HepG2 (cell line): Measurements from ENCODE around the gene MYADML2. TPM values are rescaled to one million over a fixed set of nuclear protein-coding genes. Genes with fewer than 3 reads are reported as not detected.

Source experiments
- GLI4 ChIP-seq: sonication (generic); formaldehyde crosslinking; IDR thresholded peaks from 2 replicates; pipeline ENCODE4 v1.5.1; 2020; ENCODE audit warnings: missing genetic modification reagents, mild to moderate bottlenecking, moderate library complexity, borderline replicate concordance
- HNRNPL ChIP-seq: fragments of 200-400 bp; formaldehyde crosslinking; IDR thresholded peaks from 2 replicates; pipeline ENCODE4 v1.6.1; 2017; ENCODE audit warnings: mild to moderate bottlenecking, low read depth, low read length
- JUND ChIP-seq: sonication (generic); formaldehyde crosslinking; IDR thresholded peaks from 2 replicates; pipeline ENCODE4 v1.8.0; 2022; ENCODE audit warnings: mild to moderate bottlenecking, missing genetic modification reagents
- KLF6 ChIP-seq: IDR thresholded peaks from 2 replicates; pipeline ENCODE4 v1.8.0; 2016; ENCODE audit warnings: missing biosample characterization, missing genetic modification reagents
- MBNL3 ChIP-seq: fragments of 250-450 bp; sonication (Bioruptor Pico); conservative IDR thresholded peaks from 2 replicates; pipeline ENCODE4 v1.8.0; 2022; ENCODE audit warnings: mild to moderate bottlenecking, inconsistent platforms
- NFE2L1 ChIP-seq: sonication (generic); formaldehyde crosslinking; IDR thresholded peaks from 2 replicates; pipeline ENCODE4 v1.4.0; 2020; ENCODE audit warnings: missing genetic modification reagents, mild to moderate bottlenecking, borderline replicate concordance
- RARG ChIP-seq: sonication (generic); formaldehyde crosslinking; IDR thresholded peaks from 2 replicates; pipeline ENCODE4 v1.4.0; 2020; ENCODE audit warnings: low read depth, mild to moderate bottlenecking, missing genetic modification reagents
- RFX5 ChIP-seq: IDR thresholded peaks from 2 replicates; pipeline ENCODE4 v1.6.1; 2011; ENCODE audit warnings: low read depth, low read length, improper control_type of control experiment
- SNAPC2 ChIP-seq: sonication (generic); formaldehyde crosslinking; IDR thresholded peaks from 2 replicates; pipeline ENCODE4 v1.8.1; 2022; ENCODE audit warnings: mild to moderate bottlenecking, missing genetic modification reagents
- TGIF2 ChIP-seq: IDR thresholded peaks from 2 replicates; pipeline ENCODE4 v1.6.1; 2016; ENCODE audit warnings: control low read depth, missing compliant biosample characterization
- ZNF350 ChIP-seq: sonication (generic); formaldehyde crosslinking; IDR thresholded peaks from 2 replicates; pipeline ENCODE4 v1.4.0; 2020; ENCODE audit warnings: mild to moderate bottlenecking, low read depth, missing genetic modification reagents, borderline replicate concordance
- ZNF530 ChIP-seq: sonication (generic); formaldehyde crosslinking; IDR thresholded peaks from 2 replicates; pipeline ENCODE4 v1.5.0; 2020; ENCODE audit warnings: low read depth, mild to moderate bottlenecking, missing genetic modification reagents
- ZNF792 ChIP-seq: IDR thresholded peaks from 2 replicates; pipeline ENCODE4 v1.6.1; 2016
- polyA plus RNA-seq, 8 experiments: library from polyadenylated mRNA; depleted of rRNA in 3 of 8; stranded (reverse) in 7 of 8; unstranded in 1 of 8; fragments of >200 nt; fragmentation: Illumina TruSeq in 4 of 8; extraction: Trizol in 4 of 8; gene quantifications; 2 replicates each; pipeline versions ENCODE4 v1.2.1 to v1.2.3, GENCODE V29; 2011 to 2016; ENCODE audit warnings: low read depth in 4 of 8, missing spikeins in 1 of 8, mixed read lengths in 1 of 8; ENCODE audit not compliant: insufficient read depth in 1 of 8
- total RNA-seq, 5 experiments: library from RNA; depleted of rRNA; stranded (reverse); fragments of >200 nt; fragmentation: Illumina TruSeq; extraction: Trizol; gene quantifications; 2 replicates each; pipeline ENCODE4 v1.2.3, GENCODE V29; 2016; ENCODE audit warnings: low read depth in 1 of 5
- TF ChIP-seq, protein P1 (sequence below): sonication (generic); formaldehyde crosslinking; IDR thresholded peaks from 2 replicates; pipeline ENCODE4 v1.4.0; 2020; ENCODE audit warnings: mild to moderate bottlenecking, missing genetic modification reagents
- TF ChIP-seq, protein P2 (sequence below): sonication (generic); formaldehyde crosslinking; IDR thresholded peaks from 2 replicates; pipeline ENCODE4 v1.4.0; 2020; ENCODE audit warnings: mild to moderate bottlenecking, missing genetic modification reagents, borderline replicate concordance
- TF ChIP-seq, protein P3 (sequence below): sonication (generic); formaldehyde crosslinking; IDR thresholded peaks from 2 replicates; pipeline ENCODE4 v1.4.0; 2020; ENCODE audit warnings: missing genetic modification reagents, borderline replicate concordance

MYADML2 gene
- total and polyA plus RNA-seq, 2 of the 13 experiments (the other 11 are each of a cell fraction or from before 2014, with no cell fraction given): not detected

DNA sequence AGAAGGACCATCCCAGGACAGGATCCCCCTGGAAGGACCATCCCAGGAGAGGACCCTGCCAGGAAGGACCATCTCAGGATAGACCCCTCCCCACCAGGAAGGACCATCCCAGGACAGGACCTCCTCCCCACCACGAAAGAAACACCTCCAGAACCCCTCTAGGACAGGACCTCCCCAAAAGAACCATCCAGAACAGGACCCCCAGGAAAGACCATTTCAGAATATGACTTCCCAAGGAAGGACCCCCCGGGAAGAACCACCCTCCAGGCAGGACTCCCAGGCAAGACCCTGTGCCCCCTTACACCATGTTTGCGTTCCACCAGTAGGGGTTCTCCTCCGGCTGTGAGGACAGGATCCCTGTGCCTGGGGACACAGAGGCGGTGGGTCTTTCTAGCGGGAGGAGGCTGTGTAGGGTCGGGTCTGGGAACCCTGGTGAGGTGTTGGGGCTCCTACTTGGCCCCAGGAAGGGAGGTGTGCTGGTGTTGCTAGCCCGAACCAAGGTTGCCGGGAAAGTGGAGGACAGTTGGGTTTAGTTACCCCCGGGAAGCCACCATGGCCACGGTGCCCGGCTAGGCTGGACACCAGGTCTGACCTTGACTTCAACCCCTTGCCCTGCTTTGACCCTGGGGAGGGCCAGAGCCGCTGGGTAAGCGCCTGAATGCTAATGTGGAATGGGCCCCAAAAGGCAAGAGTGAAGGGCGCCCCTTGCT lies 11.8 kb upstream of the MYADML2 start (continued):
- TF ChIP-seq, protein P1, sequence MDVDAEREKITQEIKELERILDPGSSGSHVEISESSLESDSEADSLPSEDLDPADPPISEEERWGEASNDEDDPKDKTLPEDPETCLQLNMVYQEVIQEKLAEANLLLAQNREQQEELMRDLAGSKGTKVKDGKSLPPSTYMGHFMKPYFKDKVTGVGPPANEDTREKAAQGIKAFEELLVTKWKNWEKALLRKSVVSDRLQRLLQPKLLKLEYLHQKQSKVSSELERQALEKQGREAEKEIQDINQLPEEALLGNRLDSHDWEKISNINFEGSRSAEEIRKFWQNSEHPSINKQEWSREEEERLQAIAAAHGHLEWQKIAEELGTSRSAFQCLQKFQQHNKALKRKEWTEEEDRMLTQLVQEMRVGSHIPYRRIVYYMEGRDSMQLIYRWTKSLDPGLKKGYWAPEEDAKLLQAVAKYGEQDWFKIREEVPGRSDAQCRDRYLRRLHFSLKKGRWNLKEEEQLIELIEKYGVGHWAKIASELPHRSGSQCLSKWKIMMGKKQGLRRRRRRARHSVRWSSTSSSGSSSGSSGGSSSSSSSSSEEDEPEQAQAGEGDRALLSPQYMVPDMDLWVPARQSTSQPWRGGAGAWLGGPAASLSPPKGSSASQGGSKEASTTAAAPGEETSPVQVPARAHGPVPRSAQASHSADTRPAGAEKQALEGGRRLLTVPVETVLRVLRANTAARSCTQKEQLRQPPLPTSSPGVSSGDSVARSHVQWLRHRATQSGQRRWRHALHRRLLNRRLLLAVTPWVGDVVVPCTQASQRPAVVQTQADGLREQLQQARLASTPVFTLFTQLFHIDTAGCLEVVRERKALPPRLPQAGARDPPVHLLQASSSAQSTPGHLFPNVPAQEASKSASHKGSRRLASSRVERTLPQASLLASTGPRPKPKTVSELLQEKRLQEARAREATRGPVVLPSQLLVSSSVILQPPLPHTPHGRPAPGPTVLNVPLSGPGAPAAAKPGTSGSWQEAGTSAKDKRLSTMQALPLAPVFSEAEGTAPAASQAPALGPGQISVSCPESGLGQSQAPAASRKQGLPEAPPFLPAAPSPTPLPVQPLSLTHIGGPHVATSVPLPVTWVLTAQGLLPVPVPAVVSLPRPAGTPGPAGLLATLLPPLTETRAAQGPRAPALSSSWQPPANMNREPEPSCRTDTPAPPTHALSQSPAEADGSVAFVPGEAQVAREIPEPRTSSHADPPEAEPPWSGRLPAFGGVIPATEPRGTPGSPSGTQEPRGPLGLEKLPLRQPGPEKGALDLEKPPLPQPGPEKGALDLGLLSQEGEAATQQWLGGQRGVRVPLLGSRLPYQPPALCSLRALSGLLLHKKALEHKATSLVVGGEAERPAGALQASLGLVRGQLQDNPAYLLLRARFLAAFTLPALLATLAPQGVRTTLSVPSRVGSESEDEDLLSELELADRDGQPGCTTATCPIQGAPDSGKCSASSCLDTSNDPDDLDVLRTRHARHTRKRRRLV (CRISPR knock-in tag): 0 out of 2 replicates have a peak, but pooled peaks have one; percentile 6
- TF ChIP-seq RFX5 (no peak), ZNF350 (CRISPR knock-in tag) (peak; percentile 60; the same call in 1 of the 2 replicates), NFE2L1 (peak; percentile 18; the same call in 1 of the 2 replicates), HNRNPL (peak; percentile 92), MBNL3 (CRISPR knock-in tag) (no peak), KLF6 (CRISPR knock-in tag) (0 out of 2 replicates have a peak, but pooled peaks have one; percentile 11), JUND (CRISPR knock-in tag) (no peak), SNAPC2 (CRISPR knock-in tag) (peak; percentile 66; the same call in 1 of the 2 replicates), TGIF2 (CRISPR knock-in tag) (0 out of 2 replicates have a peak, but pooled peaks have one; percentile 29), ZNF530 (CRISPR knock-in tag) (no peak), RARG (CRISPR knock-in tag) (no peak), GLI4 (peak; percentile 16; the same call in 1 of the 2 replicates), ZNF792 (CRISPR knock-in tag) (0 out of 2 replicates have a peak, but pooled peaks have one; percentile 5)
- TF ChIP-seq, protein P2, sequence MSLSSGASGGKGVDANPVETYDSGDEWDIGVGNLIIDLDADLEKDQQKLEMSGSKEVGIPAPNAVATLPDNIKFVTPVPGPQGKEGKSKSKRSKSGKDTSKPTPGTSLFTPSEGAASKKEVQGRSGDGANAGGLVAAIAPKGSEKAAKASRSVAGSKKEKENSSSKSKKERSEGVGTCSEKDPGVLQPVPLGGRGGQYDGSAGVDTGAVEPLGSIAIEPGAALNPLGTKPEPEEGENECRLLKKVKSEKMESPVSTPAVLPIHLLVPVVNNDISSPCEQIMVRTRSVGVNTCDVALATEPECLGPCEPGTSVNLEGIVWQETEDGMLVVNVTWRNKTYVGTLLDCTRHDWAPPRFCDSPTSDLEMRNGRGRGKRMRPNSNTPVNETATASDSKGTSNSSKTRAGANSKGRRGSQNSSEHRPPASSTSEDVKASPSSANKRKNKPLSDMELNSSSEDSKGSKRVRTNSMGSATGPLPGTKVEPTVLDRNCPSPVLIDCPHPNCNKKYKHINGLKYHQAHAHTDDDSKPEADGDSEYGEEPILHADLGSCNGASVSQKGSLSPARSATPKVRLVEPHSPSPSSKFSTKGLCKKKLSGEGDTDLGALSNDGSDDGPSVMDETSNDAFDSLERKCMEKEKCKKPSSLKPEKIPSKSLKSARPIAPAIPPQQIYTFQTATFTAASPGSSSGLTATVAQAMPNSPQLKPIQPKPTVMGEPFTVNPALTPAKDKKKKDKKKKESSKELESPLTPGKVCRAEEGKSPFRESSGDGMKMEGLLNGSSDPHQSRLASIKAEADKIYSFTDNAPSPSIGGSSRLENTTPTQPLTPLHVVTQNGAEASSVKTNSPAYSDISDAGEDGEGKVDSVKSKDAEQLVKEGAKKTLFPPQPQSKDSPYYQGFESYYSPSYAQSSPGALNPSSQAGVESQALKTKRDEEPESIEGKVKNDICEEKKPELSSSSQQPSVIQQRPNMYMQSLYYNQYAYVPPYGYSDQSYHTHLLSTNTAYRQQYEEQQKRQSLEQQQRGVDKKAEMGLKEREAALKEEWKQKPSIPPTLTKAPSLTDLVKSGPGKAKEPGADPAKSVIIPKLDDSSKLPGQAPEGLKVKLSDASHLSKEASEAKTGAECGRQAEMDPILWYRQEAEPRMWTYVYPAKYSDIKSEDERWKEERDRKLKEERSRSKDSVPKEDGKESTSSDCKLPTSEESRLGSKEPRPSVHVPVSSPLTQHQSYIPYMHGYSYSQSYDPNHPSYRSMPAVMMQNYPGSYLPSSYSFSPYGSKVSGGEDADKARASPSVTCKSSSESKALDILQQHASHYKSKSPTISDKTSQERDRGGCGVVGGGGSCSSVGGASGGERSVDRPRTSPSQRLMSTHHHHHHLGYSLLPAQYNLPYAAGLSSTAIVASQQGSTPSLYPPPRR (CRISPR knock-in tag): 0 out of 2 replicates have a peak, but pooled peaks have one; percentile 23
- TF ChIP-seq, protein P3, sequence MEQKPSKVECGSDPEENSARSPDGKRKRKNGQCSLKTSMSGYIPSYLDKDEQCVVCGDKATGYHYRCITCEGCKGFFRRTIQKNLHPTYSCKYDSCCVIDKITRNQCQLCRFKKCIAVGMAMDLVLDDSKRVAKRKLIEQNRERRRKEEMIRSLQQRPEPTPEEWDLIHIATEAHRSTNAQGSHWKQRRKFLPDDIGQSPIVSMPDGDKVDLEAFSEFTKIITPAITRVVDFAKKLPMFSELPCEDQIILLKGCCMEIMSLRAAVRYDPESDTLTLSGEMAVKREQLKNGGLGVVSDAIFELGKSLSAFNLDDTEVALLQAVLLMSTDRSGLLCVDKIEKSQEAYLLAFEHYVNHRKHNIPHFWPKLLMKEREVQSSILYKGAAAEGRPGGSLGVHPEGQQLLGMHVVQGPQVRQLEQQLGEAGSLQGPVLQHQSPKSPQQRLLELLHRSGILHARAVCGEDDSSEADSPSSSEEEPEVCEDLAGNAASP (CRISPR knock-in tag): peak; percentile 91; the same call in 1 of the 2 replicates
